ENCODE measurements around the gene SUGP1.
A peak's percentile ranks its signal among the peaks of the same experiment; 100 is the strongest.
"Not testable (repeated sequence)": the region's sequence is repeated elsewhere in the genome, so short reads cannot be mapped to it uniquely, and the experiment has no call there.

The SUGP1 gene, protein sequence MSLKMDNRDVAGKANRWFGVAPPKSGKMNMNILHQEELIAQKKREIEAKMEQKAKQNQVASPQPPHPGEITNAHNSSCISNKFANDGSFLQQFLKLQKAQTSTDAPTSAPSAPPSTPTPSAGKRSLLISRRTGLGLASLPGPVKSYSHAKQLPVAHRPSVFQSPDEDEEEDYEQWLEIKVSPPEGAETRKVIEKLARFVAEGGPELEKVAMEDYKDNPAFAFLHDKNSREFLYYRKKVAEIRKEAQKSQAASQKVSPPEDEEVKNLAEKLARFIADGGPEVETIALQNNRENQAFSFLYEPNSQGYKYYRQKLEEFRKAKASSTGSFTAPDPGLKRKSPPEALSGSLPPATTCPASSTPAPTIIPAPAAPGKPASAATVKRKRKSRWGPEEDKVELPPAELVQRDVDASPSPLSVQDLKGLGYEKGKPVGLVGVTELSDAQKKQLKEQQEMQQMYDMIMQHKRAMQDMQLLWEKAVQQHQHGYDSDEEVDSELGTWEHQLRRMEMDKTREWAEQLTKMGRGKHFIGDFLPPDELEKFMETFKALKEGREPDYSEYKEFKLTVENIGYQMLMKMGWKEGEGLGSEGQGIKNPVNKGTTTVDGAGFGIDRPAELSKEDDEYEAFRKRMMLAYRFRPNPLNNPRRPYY

DNA sequence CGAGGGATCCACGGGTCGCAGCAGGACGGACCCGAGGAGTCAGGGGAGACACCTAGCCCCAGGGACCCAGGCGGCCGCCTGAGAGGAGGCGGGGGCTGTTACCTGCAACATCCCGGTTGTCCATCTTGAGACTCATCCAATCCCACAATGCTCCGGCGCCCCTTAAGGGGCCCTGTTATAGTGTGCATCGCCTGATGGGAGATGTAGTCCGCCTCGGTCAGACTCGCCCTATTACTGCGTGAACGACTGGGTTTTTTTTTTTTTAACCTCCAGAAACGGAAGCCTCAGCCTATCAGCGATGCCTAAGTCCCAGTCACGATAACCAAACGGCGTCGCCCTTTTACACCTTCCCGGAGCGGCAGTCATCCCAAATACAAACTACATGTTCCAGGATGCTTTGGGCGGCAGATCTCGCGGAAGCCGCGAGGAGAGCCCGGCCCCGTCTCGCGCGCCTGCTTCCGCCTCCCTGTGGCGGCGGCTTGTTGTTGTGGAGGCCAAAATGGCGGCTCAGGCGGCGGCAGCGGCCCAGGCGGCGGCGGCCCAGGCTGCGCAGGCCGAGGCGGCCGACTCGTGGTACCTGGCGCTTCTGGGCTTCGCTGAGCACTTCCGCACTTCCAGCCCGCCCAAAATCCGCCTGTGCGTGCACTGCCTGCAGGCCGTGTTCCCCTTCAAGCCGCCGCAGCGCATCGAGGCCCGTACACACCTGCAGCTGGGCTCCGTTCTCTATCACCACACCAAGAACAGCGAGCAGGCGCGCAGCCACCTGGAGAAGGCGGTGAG lies at the start of gene SUGP1, which contains the start of gene MAU2:
SUGP1 (minus strand) TSS at position 149 of the 780 bp plus-strand sequence; CDS start at position 136, 13 bp downstream.
MAU2 (plus strand) TSS at position 469 of the 780 bp plus-strand sequence; CDS start at position 500, 31 bp downstream.
- DNase-seq: peak; percentile 91

DNA sequence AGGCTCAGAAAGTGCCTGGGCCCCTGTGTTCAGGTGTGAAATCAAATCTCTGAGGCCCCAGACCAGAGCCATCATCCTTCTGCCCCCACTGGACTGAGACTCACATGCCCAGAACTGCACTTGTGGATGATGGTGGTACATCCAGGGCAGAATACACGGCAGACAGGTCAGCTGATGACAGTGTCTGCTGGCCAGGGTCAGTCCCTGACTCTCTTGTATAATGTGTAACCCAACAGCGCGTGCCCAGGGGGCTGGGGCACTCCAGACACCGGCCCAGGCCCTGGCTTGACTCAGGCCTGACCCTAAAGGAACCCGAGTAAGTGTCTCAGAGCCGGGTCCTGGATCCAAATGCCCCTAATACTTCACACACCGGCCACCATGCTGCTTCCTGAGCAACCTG lies 47.8 kb upstream of the SUGP1 start:
- DNase-seq: no peak

DNA sequence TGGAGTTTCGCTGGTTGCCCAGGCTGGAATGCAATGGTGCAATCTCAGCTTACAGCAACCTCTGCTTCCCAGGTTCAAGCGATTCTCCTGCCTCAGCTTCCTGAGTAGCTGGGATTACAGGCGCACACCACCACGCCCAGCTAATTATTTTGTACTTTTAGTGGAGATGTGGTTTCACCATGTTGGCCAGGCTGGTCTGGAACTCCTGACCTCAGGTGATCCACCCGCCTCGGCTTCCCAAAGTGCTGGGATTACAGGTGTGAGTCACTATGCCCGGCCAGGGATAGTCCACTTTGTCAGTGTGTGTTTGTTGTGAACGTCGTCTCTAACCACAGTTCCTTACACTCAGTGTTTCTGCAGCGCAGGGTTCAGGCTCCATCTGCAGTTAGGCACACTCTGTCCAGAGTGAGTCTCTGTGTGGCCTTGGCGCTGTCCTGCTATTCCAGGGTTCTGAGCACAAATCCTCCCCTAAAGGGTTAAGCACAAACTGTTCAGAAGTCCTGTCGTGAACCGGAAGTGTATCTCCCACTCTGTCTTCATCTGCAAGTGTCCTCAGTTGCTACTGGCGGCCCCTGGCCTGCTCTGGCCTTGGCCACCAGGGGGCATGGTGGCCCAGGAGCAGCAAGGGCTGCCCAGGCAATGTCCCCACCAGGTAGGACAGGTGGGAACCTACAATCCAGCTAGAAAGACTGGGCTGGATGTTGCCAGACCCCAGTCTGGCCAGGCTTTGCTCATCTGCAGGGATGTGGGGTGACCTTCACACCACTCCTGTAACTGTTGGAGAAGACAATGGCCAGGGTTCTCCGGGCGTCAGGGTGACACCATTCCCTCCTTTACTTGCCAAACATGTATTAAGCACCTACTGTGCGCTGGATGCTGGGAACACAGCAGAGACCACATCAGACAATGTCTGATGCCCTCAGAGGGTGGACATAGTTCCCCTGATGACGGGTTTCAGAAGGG lies 46.4 kb upstream of the SUGP1 start:
- peak; percentile 71 for DNase-seq

DNA sequence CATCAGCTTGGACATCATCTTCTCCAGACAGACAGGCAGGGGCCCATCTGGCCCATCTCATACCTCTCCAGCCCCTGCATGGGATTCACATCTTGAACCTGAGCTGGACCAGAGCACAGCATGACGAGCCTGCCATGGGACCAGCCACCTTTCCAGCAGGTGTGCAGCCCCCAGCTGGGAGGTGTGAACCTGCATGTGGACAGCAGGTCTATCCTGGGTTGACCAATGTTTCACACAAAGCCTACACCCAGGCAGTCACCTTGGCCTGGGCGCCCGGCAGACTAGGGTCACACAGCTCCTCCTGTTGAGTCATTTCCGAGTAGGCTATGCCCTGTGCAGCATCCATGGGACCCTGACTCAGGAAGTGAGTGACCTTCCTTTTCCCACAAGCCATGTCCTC lies 41.8 kb upstream of the SUGP1 start:
- DNase-seq: no peak

DNA sequence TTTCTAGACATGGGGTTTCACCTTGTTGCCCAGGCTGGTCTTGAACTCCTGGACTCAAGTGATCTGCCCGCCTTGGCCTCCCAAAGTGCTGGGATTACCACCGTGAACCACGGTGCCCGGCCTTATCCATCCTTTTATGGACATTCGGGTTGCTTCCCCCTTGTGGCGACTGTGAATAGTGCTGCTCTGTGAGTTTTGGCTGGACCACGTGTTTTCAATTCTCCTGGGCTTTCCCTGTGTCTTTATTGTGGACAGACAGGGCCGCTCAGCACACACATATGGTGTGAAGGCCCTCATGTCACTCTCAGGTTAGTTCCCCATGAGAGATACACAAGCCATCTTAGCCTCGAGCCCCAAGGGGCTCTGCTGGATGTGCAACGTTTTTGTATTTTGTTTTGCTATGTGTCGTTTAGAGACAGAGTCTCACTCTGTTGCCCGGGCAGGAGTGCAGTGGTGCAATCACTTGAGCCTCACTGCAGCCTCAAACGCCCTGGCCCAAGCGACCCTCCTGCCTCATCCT lies 40.8 kb upstream of the SUGP1 start:
- peak; percentile 72 for DNase-seq

DNA sequence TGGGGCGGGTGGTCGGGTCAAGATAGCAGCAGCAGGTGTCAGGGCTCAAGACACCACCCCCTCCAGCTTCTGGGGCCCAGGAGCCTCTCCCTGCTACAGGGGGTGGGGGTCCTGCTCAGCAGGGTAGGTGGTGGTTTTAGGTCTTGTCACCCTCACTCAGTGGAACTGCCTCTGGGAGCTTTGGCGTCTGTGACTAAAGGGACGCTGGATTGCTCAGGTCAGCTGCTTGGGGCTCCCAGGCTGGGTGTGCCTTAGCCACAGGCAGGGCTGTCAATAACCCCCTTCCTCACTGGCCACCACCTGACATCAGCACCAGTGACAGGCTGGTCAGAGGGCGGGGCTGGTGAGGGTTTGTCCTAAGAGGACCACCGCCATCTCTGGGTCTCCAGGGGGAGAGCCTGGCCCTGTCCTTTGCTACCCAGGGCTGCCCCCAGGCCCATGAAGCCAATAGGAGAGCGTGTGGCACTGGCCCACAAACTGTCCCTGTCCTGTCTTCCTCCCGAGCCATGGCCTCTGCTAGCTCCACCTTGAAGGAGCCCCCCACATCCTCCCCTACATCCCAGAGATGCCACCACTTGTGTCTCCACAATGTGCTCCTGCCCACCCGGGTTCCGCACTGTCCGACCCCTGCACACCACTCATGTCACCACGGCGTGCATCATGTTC lies 36.7 kb upstream of the SUGP1 start:
- no peak for DNase-seq

DNA sequence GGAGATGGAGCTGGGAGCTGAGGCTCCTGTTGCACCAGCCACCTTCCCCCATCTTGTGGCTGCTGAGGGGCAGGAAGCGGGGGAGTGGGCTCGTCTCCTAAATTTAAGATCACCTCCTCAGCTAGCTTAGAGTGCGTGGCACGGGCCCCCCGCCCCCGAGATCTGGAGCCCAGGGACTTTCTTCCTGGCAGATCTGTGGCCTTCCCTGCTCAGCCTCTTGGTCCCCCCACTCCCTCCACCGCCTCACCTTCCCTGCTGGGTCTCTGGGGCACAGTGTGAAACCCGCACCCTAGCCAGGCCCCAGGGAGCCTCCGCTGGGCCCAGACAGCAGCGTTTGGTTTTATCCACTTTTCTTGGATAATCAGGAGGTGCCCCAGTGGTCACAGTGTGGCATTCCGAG lies 36.2 kb upstream of the SUGP1 start:
- no peak for DNase-seq

DNA sequence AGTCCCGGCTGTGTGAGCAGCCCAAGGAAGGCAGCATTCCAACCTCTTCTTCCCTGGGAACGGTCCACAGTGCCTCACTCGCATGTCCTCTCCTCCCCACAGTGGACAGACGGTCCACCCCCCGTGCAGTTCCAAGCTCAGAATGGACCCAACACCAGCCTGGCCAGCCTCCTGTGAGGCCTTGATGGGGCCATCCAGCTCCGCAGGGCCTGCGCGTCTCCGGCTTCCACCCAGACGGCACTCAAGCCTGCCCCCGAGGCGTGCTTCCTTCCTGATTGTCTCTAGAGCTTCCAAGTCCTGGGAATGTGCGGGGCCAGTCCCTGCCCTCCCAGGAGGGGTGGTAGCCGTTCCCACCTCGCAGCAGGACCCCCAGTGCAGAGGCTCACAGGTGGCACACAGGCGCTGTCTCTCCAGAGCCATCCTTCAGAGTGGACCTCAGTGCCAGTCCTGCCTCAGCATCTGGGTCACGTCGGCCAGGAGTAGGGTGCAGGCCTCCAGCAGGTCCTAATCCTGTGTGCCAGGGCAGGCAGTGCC lies 35.4 kb upstream of the SUGP1 start:
- DNase-seq: no peak

DNA sequence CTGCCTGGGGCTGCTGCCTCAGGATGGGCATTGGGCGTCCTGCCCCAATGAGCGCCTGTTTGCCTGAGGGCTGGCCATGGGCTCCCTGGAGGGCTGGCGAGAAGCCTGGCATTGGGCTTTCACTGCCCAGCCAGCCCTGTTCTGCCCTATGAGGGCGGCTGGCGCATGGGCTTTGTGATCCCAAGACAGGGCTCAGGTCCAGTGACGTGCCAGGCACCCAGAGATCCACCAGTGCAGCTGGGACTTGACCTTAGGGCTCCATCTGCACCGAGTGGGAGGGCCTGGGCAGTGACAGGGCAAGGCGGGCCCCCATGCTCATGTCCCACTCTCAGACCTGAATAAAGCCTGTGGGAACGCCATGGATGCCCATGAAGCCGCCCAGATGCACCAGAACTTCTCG lies 34.6 kb upstream of the SUGP1 start:
- no peak for DNase-seq

DNA sequence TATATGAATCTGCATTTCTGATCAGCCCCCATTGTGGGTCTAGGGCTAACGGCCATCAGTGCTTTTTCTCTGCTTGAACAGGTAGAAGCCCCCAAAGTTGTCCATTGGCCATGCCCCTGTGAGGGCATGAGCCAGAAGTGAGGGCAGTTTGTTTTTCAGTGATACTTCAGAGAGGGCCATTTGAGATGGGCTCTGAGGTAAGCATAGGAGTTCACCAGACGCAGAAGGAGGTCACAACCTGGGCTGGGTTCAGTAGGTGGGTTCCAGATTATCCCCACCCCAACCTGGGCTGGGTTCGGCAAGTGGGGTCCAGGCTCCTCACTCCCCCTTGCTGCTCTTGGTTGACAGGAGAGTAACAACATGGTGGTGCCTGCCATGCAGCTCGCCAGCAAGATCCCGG lies 33.7 kb upstream of the SUGP1 start:
- no peak for DNase-seq

DNA sequence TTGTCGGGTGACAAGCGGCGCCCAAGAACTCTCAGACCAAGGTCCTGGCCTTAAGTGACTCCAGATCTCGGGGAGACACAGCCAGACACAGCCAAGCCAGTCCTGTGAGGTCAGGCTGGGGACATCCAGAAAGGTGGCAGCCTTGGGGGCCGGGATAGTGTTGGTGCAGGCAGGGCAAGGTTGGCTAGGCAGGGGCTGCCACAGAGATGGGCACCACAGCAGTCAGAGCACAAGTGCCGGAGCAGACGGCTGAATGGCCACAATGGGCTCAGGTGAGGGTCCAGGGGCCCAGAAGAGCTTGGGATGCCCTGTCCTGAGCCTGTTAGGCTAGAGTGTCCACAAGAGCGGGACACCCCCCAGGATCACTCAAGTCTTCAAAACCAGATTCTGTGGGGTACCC lies 32.5 kb upstream of the SUGP1 start:
- DNase-seq: no peak

DNA sequence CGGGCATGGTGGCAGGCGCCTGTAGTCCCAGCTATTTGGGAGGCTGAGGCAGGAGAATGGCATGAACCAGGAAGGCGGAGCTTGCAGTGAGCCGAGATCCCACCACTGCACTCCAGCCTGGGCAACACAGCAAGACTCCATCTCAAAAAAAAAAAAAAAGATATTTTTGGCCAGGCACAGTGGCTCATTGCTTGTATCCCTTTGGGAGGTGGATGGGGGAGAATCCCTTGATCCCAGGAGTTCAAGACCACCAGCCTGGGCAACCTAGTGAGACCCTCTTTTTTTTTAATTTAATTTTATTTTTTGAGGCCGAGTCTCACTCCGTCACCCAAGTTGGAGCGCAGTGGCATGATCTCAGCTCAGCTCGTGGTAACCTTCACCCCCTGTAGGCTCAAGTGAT lies 30.4 kb upstream of the SUGP1 start:
- not testable (repeated sequence) for DNase-seq

DNA sequence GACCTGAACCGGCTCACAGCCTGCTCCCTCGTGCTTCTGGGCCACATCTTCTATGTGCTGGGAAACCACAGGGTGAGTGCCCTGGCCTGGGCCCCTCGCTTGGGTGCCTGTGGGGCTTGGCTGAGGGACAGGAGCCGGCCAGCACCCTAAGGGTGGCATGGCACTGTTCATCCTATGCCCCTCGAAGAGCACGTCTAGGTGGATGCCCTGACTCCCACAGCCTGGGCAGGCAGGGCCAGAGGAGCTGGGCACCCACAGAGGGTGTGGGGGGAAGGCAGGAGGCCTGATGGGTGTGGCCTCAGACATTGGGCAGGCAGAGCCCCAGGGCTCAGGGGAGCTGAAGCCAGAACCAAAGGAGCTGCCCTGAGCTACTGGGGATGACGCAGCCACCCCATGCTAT lies 29.1 kb upstream of the SUGP1 start:
- no peak for DNase-seq

DNA sequence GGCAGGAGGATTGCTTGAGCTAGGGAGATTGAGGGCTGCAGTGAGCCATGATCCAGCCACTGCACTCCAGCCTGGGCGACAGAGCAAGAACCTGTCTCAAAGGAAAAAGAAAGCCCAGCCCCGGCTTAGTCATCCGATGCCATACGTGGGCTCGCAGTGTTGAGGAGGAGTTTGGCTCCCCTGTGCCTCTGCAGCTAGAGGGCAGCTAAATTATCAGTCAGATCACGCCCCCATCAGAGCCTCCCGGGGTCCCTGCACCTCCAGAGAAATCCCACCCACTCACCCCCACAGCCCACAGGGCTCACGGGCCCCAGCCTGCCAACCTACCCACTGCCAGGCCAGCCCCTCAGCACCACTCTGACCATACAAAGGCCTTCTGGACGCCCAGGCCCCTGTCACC lies 28.0 kb upstream of the SUGP1 start:
- no peak for DNase-seq

DNA sequence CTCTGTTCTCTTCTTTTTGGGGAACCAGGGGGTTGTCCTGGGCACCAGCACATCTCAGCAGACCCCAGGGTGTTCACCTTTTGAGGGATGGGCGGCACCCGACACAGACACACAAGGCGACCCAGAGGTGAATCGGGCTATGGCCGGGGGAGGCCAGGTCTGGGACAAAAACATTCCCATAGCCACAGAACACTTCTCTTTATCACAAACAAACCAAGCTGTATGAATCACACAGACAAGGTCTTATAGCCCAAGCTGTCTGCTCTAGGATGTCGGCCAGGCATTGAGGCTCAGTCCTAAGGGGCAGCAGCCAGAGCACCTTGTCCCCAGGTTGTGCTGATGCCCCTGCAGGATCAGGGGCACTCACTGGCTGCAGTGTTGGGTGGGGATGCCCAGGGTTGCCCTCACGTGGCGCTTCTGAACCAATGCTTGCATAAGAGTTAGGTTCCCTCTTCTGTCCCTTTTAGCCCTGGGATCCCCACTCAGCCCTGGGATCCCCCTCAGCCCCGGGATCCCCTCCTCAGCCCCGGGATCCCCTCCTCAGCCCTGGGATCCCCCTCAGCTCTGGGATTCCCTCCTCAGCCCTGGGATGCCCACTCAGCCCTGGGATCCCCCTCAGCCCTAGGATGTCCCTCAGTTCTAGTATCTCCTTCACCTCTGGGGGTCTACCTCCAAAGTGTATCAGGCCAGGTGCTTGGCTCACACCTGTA lies 27.2 kb upstream of the SUGP1 start:
- DNase-seq: no peak

DNA sequence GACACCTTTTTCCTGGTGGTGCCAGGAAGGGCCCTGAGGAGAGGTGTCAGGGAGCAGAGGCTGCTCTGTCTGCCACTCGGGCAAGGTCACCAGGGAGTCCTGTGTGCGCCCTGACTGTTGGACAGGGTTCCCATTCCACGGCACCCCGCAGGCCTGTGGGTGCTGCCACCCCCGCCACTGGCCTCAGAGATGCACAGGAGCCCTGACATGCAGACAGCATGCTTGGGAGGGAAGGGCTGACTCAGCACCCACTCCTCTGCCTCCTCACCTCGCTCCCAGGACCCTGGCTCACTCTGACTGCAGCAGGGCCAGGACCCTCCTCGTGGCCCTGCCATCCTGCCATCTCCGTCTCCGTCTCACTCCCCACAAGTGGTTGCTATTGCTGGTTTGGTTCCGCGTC lies 25.7 kb upstream of the SUGP1 start:
- no peak for DNase-seq

DNA sequence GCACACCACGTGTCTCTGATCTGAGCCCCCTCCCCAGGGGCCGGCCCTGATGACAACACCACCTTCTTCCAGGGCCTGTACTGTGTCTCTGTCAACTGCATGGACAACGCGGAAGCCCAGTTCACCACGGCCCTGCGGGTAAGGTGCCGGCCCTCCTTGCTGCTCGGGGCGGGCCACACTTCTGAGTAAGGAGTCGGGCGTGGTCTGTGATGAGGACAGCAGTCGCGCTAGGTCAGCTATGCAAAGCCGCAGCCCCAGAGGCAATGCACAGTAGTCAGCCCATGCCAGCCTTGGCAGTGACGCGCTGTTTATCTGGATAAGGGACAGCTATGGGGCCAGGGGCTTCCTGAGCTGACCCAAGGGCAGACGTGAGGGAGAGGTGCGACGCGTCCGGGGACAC lies 24.9 kb upstream of the SUGP1 start:
- no peak for DNase-seq

DNA sequence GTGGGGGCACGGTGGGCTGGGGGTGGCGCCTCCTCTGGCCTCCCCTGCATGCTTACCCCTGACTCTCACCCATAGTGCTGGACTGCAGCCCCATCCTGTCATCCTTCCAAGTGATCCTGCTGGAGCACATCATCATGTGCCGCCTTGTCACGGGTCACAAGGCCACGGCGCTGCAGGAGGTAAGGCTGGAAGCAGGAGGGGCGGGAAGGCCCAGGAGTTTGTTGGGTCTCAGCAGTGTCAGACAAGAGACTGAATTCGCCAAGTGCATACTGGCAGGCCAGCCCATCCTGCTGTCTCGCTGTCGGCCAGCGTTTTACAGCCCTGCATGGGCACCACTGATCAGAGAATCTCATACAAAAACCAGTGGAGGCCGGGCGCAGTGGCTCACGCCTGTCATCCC lies 23.5 kb upstream of the SUGP1 start:
- no peak for DNase-seq

DNA sequence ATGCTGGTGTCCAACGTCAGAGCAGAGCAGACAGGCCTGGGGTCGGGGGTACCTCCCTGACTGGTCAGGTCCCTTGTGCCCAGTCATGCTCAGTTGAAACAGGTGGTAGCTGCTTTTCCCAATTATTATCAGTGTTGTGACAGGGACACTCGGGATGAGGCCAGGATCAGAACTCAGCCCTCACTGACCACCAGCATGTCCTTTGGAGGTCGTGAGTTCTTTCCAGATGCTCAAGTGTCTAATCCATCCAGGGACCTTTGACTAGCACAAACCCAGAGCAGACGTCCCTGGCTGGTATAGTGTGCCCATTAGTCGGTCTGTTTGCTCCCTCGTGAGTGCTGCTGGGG lies 22.7 kb upstream of the SUGP1 start:
- DNase-seq: no peak

DNA sequence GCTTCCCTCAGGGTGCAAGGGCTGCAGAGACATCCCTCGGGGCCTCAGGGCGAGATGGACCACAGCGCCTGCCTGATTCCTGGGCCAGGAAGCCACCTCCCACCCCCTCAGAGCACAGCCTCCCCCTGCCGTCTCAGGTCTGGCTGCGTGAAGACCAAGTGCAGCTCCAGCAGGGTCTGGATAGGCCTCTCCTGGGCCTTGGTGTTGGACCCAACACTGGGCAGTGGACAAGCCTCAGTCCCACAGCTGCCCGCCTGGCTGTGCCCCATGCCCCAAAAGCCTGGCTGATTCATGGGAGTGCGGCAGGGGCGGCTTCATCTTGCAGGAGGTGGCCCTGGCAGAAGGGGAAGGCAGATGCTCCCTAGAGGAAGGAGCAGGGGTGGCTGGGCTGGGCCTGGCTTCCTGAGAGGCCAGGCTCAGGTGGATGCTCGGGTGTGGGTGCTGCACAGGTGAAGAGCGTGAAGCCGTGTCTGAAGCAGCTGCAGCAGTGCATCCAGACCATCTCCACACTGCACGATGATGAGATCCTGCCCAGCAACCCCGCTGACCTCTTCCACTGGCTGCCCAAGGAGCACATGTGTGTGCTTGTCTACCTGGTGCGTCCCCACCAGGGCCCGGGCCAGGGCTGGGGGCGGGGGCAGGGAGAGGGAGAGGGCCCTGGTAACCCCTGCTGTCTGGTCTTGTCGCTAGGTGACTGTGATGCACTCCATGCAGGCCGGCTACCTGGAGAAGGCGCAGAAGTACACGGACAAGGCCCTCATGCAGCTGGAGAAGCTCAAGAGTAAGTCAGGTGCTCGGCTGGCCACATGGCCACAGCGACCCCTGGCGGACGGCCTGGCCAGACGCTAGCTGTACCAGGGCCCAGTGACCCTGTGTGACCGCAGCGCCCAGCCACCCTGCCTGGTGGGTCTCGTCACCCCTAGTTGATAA lies 22.0 kb upstream of the SUGP1 start:
- no peak for DNase-seq
